ENCODE measurements around the gene OR6J1.

GRCh38 chr14:22668863-22669262 is 24.7 kb upstream of the OR6J1 start:
- TF ChIP-seq CTCF (IDR thresholded peaks at IDR 0.05; ENCODE audit: extremely low read depth in 1 of 2, insufficient read depth in 1 of 2, low read depth in 1 of 2, low read length in 2 of 2) (no peak), POLR2A (IDR thresholded peaks at IDR 0.05; ENCODE audit: low read depth, low read length) (no peak), EZH2 (IDR thresholded peaks at IDR 0.05; ENCODE audit: borderline replicate concordance, low read depth, low read length, severe bottlenecking) (no peak), POLR2AphosphoS5 (IDR thresholded peaks at IDR 0.05; ENCODE audit: insufficient read depth, low read depth, low read length) (no peak)
- TF ChIP-seq, protein P1, sequence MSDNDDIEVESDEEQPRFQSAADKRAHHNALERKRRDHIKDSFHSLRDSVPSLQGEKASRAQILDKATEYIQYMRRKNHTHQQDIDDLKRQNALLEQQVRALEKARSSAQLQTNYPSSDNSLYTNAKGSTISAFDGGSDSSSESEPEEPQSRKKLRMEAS (IDR thresholded peaks at IDR 0.05; ENCODE audit: insufficient read depth, insufficient read length) = no peak
